Measurements from ENCODE around the gene R3HDM4. TPM values are rescaled to one million over a fixed set of nuclear protein-coding genes. Genes with fewer than 3 reads are reported as not detected.

The R3HDM4 gene
- total and polyA plus RNA-seq, 9 of the 15 experiments (the other 6 are each of a cell fraction or from before 2014, with no cell fraction given): 3.2 to 154 (median 59.0) TPM

DNA sequence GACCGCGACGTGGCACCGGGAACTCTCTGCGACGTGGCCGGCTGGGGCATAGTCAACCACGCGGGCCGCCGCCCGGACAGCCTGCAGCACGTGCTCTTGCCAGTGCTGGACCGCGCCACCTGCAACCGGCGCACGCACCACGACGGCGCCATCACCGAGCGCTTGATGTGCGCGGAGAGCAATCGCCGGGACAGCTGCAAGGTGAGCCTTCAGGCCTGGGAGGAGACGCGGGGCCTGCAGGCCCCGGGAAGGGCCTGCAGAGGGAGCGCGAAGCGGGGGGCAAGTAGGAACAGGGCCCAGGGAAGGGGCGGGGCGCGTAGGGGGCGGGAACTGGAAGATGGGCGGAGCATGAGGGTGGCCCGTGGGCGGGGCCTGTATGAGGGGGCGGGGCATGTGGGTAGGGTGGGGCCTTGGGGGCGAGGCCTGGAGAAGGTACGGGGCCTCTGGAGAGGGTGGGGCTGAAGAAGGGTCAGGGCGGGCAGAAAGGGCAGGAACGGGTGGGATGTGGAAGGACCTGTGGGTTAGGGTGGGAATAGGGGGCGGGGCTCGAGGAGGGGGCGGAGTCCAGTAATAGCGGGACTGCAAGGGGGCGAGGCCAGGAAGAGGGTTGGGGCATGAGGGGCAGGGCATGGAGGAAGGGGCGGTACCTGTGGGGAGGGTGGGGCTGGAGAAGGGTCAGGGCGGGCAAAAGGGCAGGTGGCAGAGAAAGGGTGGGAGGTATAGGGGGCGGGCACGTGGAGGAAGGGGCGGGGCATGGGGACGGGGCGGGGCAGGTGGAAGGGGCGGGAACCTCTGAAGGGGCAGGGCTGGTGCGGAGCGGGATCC, 51.1 kb downstream of the R3HDM4 start (continued):
- TF ChIP-seq, protein P1, sequence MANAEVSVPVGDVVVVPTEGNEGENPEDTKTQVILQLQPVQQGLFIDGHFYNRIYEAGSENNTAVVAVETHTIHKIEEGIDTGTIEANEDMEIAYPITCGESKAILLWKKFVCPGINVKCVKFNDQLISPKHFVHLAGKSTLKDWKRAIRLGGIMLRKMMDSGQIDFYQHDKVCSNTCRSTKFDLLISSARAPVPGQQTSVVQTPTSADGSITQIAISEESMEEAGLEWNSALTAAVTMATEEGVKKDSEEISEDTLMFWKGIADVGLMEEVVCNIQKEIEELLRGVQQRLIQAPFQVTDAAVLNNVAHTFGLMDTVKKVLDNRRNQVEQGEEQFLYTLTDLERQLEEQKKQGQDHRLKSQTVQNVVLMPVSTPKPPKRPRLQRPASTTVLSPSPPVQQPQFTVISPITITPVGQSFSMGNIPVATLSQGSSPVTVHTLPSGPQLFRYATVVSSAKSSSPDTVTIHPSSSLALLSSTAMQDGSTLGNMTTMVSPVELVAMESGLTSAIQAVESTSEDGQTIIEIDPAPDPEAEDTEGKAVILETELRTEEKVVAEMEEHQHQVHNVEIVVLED (CRISPR knock-in tag; IDR thresholded peaks at IDR 0.05): no peak
- peak in 1 of 2 experiments; percentile 84; a peak in 2 of 4 replicates for TF ChIP-seq RCOR1 (IDR thresholded peaks at IDR 0.05; ENCODE audit: borderline replicate concordance in 1 of 2, low read depth in 2 of 2, low read length in 2 of 2)
- TF ChIP-seq ZNF263 (CRISPR knock-in tag; IDR thresholded peaks at IDR 0.05; ENCODE audit: borderline replicate concordance): peak; percentile 27; the same call in 1 of the 2 replicates
- TF ChIP-seq ZFP36 (IDR thresholded peaks at IDR 0.05; ENCODE audit: low read depth, low read length, partially characterized antibody): peak; percentile 35
- no peak for TF ChIP-seq ATF1 (CRISPR knock-in tag; IDR thresholded peaks at IDR 0.05)
- TF ChIP-seq ATF1 (tag; IDR thresholded peaks at IDR 0.05): peak; percentile 58
- no peak for TF ChIP-seq MYBL2 (IDR thresholded peaks at IDR 0.05; ENCODE audit: low read depth)
- no peak; the same call in 1 of the 2 replicates for TF ChIP-seq MYBL2 (CRISPR knock-in tag; IDR thresholded peaks at IDR 0.05; ENCODE audit: borderline replicate concordance)
- TF ChIP-seq FOXP1 (CRISPR knock-in tag; IDR thresholded peaks at IDR 0.05): peak; percentile 85; the same call in 1 of the 2 replicates
- TF ChIP-seq HNRNPL (IDR thresholded peaks at IDR 0.05; ENCODE audit: low read depth, low read length): peak; percentile 90
- TF ChIP-seq, protein P2, sequence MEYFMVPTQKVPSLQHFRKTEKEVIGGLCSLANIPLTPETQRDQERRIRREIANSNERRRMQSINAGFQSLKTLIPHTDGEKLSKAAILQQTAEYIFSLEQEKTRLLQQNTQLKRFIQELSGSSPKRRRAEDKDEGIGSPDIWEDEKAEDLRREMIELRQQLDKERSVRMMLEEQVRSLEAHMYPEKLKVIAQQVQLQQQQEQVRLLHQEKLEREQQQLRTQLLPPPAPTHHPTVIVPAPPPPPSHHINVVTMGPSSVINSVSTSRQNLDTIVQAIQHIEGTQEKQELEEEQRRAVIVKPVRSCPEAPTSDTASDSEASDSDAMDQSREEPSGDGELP (CRISPR knock-in tag; IDR thresholded peaks at IDR 0.05; ENCODE audit: borderline replicate concordance): peak; percentile 95
- peak; percentile 16 to 29; a peak in 1 of 4 replicates for TF ChIP-seq FOXK2 (conservative IDR thresholded peaks at IDR 0.05 in 1 of 2, IDR thresholded peaks at IDR 0.05 in 1 of 2; ENCODE audit: low read depth in 2 of 2)
- peak; percentile 69 for TF ChIP-seq RBFOX2 (IDR thresholded peaks at IDR 0.05; ENCODE audit: low read depth, low read length)
- peak; percentile 67 for TF ChIP-seq FUS (optimal IDR thresholded peaks at IDR 0.05; ENCODE audit: low read depth, low read length)
- TF ChIP-seq, protein P3, sequence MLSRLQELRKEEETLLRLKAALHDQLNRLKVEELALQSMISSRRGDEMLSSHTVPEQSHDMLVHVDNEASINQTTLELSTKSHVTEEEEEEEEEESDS (CRISPR knock-in tag; IDR thresholded peaks at IDR 0.05): no peak
- peak in 1 of 2 experiments; percentile 70; a peak in 2 of 4 replicates for TF ChIP-seq TRIM24 (IDR thresholded peaks at IDR 0.05)
- peak; percentile 34; the same call in 1 of the 2 replicates for TF ChIP-seq POLR2AphosphoS5 (IDR thresholded peaks at IDR 0.05; ENCODE audit: control insufficient read depth, insufficient read depth, low read depth, low read length)
- no peak for TF ChIP-seq LEF1 (IDR thresholded peaks at IDR 0.05)
- peak; percentile 74 for TF ChIP-seq MTA3 (IDR thresholded peaks at IDR 0.05; ENCODE audit: borderline replicate concordance)
- TF ChIP-seq, protein P4, sequence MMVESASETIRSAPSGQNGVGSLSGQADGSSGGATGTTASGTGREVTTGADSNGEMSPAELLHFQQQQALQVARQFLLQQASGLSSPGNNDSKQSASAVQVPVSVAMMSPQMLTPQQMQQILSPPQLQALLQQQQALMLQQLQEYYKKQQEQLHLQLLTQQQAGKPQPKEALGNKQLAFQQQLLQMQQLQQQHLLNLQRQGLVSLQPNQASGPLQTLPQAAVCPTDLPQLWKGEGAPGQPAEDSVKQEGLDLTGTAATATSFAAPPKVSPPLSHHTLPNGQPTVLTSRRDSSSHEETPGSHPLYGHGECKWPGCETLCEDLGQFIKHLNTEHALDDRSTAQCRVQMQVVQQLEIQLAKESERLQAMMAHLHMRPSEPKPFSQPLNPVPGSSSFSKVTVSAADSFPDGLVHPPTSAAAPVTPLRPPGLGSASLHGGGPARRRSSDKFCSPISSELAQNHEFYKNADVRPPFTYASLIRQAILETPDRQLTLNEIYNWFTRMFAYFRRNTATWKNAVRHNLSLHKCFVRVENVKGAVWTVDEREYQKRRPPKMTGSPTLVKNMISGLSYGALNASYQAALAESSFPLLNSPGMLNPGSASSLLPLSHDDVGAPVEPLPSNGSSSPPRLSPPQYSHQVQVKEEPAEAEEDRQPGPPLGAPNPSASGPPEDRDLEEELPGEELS (CRISPR knock-in tag; IDR thresholded peaks at IDR 0.05; ENCODE audit: borderline replicate concordance): peak; percentile 80; the same call in 1 of the 2 replicates
- TF ChIP-seq KLF16 (IDR thresholded peaks at IDR 0.05): peak; percentile 42; the same call in 1 of the 2 replicates
- peak; percentile 71 for TF ChIP-seq GABPB1 (CRISPR knock-in tag; IDR thresholded peaks at IDR 0.05)
- TF ChIP-seq POU5F1 (IDR thresholded peaks at IDR 0.05; ENCODE audit: borderline replicate concordance, low read depth, low read length, partially characterized antibody): no peak

Measured in K562 (cell line).